GM18867 (cell line): Measurements from ENCODE around the gene ARHGAP9.
"Not testable (repeated sequence)": the region's sequence is repeated elsewhere in the genome, so short reads cannot be mapped to it uniquely, and the experiment has no call there.

Experiments used
- ATAC-seq: cut with Tn5 transposase; IDR thresholded peaks from one replicate; pipeline ENCODE4 v1.9.1; 2021; ENCODE audit warnings: mild to moderate bottlenecking, moderate library complexity; ENCODE audit not compliant: unreplicated experiment

ARHGAP9 gene

GRCh38 chr12:57459750-57460467 lies 19.8 kb downstream of the ARHGAP9 start, which contains the start of gene GLI1:
Gene GLI1, plus strand, starts transcription at chr12:57459785. Its CDS starts 3,907 bp downstream, at chr12:57463692.
- no peak for ATAC-seq

GRCh38 chr12:57459055-57459749 lies 20.5 kb downstream of the ARHGAP9 start:
- peak; percentile 51 for ATAC-seq

- no peak for ATAC-seq
Measured at GRCh38 chr12:57458665-57459054, 21.0 kb downstream of the ARHGAP9 start.

GRCh38 chr12:57456737-57457490 lies 22.8 kb downstream of the ARHGAP9 start:
- no peak for ATAC-seq

- ATAC-seq: peak; percentile 38
Measured at GRCh38 chr12:57456145-57456700, 23.4 kb downstream of the ARHGAP9 start.

GRCh38 chr12:57455374-57456144 lies 24.1 kb downstream of the ARHGAP9 start:
- no peak for ATAC-seq

GRCh38 chr12:57454566-57455373 lies 24.9 kb downstream of the ARHGAP9 start, which contains the start of gene INHBE:
Gene INHBE, plus strand, starts transcription at chr12:57455307. Its CDS starts 230 bp downstream, at chr12:57455537.
- no peak for ATAC-seq

- no peak for ATAC-seq
Measured at GRCh38 chr12:57454213-57454565, 25.5 kb downstream of the ARHGAP9 start.

- peak; percentile 62 for ATAC-seq
Measured at GRCh38 chr12:57452937-57453509, 26.6 kb downstream of the ARHGAP9 start.

- no peak for ATAC-seq
Measured at GRCh38 chr12:57452181-57452936, 27.3 kb downstream of the ARHGAP9 start.

- no peak for ATAC-seq
Measured at GRCh38 chr12:57451233-57451778, 28.4 kb downstream of the ARHGAP9 start.

GRCh38 chr12:57450057-57450456 lies 29.6 kb downstream of the ARHGAP9 start:
- no peak for ATAC-seq

GRCh38 chr12:57449375-57449774 lies 30.3 kb downstream of the ARHGAP9 start:
- ATAC-seq: no peak

GRCh38 chr12:57448669-57449068 lies 31.0 kb downstream of the ARHGAP9 start:
- no peak for ATAC-seq

- no peak for ATAC-seq
Measured at GRCh38 chr12:57446292-57446960, 33.2 kb downstream of the ARHGAP9 start.

GRCh38 chr12:57444744-57445143 lies 34.9 kb downstream of the ARHGAP9 start:
- no peak for ATAC-seq

GRCh38 chr12:57444337-57444736 lies 35.3 kb downstream of the ARHGAP9 start:
- not testable (repeated sequence) for ATAC-seq
